Activated CD8-positive, alpha-beta memory T cell treated with anti-CD3 and anti-CD28 coated beads, Interleukin-2, amount 50 U/mL, for 4 hours (primary cell): ENCODE results near the gene SFTPB.
"Not testable (repeated sequence)": the region's sequence is repeated elsewhere in the genome, so short reads cannot be mapped to it uniquely, and the experiment has no call there.

Experiments
- DNase-seq: peaks from one replicate; pipeline ENCODE4 v3.0.0-alpha.2; 2020

The SFTPB gene

GRCh38 chr2:85652056-85652455 is 15.9 kb downstream of the SFTPB start:
- DNase-seq, result no peak

DNA sequence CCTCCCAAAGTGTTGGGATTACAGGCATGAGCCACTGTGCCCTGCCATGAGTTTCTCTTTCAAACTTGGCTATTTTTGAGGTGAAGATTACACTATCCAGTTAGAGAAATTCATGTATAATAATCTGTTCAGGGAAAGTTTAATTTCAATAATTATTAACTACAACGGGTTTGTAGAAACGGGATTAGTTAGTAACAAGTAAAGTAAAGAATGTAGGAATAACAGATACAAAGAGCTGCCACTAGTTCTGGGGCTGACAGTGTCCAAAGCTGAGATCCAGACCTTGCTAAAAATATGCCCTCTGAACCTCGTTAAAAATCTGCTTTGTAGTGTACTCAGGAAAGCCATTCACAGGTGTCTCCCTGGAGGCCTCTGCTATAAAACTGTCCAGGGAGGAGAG is 16.9 kb downstream of the SFTPB start:
- no peak for DNase-seq

- DNase-seq, result no peak
Measured at GRCh38 chr2:85650456-85650855, 17.5 kb downstream of the SFTPB start.

DNA sequence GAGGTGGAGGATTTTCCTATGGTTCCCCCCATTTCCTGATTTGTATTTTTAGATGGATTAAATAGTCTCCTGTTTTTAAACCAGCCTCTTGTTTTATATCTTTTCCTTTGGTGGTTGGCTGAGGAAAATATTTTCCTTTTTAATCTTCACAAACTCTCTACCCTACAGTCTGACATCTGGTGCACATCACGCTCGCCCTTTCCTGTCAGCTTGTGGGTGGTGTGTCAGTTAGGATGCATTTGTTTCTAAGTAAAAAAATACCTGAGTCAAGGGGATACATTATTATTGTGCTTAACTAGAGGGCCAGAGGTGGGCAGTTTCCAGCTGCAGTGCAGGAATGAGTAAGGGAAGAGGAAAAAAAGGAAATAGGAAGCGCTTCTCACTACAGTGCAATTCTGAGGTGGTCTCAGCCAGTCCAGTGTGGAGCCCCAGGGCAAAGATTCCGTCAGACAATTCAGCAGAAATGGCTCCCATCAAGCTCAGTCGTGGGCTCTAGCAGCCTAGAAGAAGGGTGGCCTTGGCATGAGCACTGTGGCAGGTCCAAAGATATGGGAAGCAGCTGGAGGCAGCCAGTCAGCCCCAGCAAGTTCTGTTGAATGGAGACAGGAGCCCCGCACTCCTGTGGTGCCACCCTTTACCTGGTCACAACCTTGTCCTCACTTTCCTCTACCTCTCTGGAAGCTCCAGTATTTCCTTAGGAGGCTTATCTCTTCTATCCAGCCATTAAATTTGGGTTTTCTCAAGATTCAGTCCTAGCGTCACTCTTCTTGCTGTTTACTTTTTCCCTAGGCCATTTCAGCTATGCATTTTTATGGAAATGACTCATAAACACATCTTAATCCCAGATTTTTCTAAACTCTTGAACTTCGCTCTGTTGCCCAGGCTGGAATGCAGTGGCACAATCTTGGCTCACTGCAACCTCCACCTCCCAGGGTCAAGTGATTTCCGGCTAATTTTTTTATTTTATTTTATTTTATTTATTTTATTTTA is 18.5 kb downstream of the SFTPB start:
- no peak for DNase-seq

- no peak for DNase-seq
Measured at GRCh38 chr2:85648619-85649018, 19.4 kb downstream of the SFTPB start.

DNA sequence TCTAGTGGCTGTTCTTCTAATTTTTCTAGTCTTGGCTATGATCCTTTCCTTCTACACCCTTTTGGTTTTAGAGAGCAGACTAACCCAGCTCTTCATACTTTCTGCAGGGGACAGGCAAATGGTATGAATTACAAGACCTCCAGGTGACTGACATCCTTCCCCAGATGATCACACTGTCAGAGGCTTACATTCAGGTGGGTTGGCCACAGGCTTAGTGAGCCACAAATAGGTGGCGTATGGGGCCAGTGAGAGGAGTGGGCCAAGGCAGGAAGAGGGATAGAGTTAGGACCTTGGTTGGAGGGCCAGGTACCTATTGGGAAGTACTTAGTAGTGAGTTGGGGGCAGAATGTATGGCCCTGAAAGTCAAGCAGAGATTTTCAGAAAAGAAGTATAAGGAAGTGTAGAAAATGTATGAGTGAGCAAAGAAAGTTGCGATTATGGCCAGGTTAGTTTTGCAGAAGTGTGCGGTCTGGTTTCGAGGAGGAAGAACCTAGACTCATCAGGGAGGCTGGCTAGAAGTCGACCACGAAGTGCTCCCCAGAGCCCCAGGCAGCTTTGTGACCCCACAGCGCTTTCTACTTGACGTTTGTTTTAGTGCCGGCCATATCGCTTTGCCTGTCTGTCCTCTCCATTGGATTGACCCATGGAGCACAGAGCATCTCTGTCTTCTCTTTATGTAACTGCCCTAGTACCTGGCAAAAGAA is 20.0 kb downstream of the SFTPB start:
- DNase-seq, result no peak

- no peak for DNase-seq
Measured at GRCh38 chr2:85646166-85646565, 21.8 kb downstream of the SFTPB start.

DNA sequence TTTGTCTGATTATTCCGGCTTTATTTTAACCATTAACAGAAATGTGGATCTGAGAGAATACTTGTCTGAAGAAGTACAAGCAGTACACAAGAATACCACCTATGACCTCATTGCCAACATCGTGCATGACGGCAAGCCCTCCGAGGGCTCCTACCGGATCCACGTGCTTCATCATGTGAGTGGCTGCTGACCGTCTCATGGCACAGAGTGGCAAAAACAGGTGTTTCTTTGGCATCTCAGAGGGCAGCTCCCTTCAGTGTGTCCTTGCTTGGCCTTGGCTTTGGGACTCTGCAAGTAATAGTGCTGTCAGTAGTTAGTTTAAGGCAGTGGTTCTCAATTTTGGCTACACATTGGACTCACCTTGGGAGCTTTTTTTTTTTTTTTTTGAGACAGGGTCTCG is 23.1 kb downstream of the SFTPB start:
- DNase-seq, result no peak

DNA sequence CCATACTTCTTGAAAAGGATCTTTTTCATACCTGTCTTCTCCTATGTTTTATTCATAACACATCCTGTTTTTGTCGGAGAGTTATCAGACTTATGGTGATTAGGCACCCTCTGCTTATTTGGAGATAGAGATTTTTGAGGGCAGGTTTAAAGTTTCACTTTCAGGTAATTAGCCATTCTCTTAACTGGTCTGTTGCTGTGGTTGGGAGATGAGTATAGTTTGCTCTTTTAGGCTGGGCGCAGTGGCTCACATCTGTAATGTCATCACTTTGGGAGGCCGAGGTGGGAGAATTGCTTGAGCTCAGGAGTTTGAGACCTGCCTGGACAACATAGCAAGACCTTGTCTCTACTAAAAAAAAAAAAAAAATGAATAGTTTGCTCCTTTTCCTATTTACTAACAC is 25.3 kb downstream of the SFTPB start:
- DNase-seq, result no peak

- no peak for DNase-seq
Measured at GRCh38 chr2:85635636-85636035, 32.4 kb downstream of the SFTPB start.

DNA sequence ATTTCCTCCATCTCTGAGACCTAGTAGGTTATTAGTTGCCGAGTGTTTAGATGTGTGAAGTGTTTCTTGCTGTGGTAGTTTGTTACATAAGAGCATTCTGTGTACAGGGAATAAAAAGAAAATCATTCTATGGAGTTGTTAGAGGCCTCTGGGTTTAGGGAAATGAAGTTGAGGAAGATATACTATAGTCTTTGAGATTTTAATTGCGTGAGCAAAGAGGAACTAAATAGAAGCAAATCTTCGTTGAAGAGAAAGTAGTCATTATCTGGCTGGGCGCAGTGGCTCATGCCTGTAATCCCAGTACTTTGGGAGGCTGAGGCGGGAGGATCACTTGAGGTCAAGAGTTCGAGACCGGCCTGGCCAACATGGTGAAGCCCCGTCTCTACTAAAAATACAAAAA is 33.0 kb downstream of the SFTPB start:
- DNase-seq, result no peak

DNA sequence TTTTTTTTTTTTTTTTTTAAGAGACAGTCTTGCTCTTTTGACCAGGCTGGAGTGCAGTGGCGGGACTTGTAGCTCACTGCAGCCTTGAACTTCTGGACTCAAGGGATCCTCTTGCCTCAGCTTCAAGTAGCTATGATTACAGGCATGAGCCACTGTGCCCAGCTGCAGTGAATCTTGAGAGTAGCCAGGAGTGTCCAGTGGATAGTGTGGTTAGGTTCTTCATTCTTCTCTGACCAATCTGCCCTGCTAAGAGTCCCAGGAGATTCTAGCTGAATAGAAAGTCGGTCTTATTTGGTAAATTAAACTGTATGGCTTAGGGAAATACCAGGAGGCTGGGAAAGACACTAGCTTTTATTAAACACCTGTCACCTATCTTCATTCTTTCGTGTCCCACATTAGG is 36.7 kb downstream of the SFTPB start:
- no peak for DNase-seq

- no peak for DNase-seq
Measured at GRCh38 chr2:85628658-85629057, 39.3 kb downstream of the SFTPB start.

DNA sequence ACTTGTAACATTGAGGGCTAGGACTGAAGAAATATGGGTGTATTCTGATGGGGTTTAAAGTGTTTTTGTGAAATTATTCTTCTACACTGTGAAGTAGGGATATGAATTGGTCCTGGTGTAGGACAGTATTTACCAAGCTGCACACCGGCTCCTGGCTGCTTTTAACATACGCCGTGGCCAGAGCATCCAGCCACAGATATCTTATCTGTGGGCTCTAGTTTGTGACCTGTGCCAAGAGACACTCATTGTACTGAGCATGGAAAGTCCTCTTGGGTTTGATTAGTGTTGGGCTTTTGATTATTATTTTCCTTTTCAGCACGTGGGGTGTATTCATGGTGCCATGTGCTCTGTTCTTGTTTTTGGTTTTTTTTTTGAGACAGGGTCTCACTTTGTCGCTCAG is 44.0 kb downstream of the SFTPB start:
- DNase-seq, result no peak

GRCh38 chr2:85621338-85621737 is 46.7 kb downstream of the SFTPB start:
- no peak for DNase-seq

DNA sequence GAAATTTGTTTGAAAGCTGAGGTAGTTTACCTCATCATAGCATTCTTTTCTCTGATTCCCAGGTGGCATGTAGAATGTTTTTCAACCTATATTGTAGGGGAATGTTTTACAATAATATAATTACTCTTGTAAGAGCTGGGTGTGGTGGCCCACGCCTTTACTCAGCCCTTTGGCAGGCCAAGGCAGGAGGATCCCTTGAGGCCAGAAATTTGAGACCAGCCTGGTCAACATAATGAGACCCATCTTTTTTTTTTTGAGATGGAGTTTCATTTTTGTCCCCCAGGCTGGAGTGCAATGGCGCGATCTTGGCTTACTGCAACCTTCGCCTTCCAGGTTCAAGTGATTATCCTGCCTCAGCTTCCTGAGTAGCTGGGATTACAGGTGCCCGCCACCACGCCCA is 48.4 kb downstream of the SFTPB start:
- no peak for DNase-seq

GRCh38 chr2:85617723-85618122 is 50.3 kb downstream of the SFTPB start:
- not testable (repeated sequence) for DNase-seq

DNA sequence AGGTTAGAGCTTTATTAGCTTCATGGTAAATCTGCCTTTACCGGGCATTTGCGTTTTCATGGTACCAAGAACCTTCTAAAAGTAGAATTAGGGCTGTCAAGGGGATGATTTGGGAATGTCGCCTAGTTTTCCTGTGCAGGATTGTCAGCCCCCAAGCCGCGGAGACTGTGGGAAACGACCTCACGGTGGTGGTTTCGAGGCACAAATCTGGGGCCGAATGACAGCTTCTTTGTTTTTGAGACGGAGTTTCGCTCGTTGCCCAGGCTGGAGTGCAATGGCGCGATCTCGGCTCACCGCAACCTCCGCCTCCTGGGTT is 52.6 kb downstream of the SFTPB start:
- no peak for DNase-seq

- not testable (repeated sequence) for DNase-seq
Measured at GRCh38 chr2:85614757-85615156, 53.2 kb downstream of the SFTPB start.

- DNase-seq, result no peak
Measured at GRCh38 chr2:85613717-85614515, 54.1 kb downstream of the SFTPB start.

DNA sequence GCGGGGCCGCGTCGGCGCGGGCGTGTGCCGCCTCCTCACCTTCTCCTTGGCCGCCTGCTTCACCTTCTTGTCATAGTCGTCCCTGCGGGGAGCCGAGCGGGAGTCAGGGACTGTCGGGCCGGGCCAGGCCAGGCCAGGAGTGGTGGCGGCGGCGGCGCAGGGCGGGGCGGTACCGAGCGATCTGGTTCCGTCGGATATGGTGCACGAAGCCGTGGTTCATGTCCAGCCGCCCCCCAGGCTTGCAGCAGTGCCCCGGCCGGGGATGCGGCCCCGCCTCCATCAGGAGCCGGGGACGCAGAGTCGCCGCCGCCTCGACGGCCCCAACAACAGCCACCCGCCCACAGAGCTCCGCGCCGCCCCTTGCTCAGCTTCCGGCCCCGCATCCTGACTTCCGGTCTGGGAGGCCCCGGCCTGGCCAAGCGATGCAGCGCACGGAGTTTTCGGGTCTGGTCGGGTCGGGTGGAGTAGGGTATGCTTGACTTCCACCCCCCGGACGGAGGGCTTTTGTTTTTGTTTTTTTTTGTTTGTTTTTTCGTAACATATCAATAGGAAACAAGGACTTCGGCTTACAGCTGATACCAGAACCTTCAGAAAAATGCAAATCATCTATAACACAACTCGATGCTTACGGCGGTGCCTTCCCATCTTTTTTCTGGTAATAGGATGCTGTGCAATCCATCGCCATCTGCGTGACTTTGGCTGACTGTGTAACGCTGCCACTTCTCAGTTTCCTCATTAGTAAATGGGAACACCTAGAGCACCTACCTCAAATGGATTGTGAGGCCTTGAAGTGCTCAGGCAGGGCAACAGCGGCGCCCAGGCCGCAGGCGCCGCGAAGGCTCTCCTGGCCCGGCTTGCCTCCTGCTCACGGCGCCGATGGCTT is 56.1 kb downstream of the SFTPB start, which contains the start of gene C2orf68:
Gene C2orf68, minus strand, starts transcription at position 362 of the 883 bp plus-strand sequence. Its CDS starts 82 bp downstream, at position 280.
- peak; percentile 81 for DNase-seq

DNA sequence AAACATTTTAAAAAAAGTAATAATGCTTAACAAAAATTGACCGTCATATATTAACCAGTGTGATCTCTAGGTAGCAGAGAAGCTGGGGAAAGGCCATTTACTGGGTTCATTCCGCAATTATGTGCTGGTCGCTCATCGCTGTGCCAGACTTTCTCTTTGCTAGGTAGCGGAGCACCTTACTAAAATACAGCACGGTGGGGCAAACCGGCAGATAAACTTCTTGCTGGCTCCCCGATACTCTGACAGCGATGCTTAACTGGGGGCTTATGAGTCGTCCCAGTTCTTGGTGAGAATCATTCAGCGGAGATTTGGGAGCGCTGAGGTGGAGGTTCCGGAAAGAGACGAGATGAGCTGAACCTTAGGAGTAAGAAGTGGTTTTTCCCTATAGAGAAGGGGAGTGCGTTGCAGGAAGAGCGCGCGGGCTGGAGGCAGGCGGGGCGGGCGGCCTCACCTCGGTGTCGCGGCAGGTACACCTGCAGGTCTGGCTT is 56.7 kb downstream of the SFTPB start:
- DNase-seq, result no peak
